ENCODE data around the gene SLC38A1.
"Not testable (repeated sequence)": the region's sequence is repeated elsewhere in the genome, so short reads cannot be mapped to it uniquely, and the experiment has no call there.

The SLC38A1 gene

DNA sequence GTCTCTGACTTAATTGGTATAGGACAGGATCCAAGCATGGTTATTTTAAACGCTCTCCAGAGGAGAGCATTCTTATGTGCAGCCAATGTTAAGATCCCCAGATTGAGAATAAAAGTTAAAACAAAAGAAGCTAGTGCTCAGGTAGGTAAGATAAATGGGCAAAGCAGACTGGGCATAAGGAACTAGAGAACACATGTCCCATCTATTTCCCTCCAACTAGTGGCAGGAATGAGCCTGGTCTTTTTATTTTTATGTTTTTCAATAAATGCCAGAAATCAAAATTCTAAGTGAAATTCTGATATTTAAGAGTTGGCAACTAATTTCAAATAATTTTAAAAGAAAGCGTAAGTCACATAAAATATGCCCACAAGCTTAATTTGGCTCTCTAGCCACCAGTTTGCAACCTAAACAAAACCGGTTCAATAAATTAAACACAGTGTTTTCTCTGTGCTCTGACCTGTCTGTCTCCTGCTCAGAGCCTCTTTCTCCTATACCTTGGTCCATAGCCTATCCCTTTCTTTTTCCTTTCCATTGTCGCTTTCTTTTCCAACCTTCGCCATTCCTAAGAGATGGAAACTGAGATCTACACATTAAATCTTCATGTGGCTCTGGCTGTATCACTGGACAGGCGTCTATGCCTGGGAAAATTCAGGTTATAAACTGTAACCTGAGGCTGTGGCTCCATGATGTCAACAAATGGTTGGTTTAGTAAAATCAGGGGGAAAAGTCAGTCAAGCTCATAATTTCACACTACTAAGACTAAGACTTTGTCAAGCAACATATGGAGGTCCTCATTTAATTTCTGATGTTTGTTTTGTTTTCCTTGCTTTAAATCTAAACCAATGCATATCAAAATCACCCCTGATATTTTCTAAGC lies 5.5 kb downstream of the SLC38A1 start:
- no peak for DNase-seq

DNA sequence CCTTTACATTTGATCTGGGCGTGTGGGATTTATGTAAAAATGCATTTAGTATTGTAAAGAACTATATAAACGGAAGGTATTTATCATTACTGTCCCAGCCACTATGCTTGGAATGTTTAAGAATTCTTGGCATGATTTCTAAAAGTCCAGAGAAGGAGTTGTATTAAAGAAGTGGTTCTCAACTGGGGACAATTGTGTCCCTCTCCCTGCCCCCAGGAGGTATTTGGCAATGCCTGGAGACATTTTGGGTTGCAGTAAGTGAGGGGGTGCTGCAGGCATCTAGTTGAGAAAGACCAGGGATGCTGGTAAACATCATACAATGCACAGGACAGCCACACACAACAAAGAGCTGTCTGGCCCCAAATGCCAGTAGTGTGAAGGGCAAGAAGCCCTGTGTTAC lies 7.2 kb downstream of the SLC38A1 start:
- no peak for DNase-seq

DNA sequence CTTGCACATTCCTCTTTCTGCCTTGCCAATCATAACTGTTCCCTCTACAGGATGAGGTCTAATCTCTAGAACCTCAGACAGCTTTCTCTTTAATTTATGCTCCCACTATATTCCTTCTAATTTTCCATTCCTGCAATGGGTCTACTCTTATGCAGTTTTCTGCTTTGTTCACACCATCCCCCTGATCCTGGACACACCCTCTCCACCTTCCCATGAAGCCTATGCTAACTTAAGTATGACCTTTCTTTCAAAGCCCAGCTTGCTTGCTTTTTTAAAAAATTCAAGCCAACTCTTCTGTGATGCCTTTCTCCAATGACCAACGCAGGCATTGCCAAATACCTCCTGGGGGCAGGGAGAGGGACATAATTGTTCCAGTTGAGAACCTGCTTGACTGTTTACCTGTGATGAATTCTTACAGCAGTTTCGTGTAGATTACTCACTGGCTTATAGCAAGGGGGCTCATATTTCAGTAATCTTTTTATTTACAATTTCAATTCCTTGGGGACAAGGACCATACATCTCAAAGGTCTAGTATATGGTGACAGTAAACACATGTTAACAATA lies 7.8 kb downstream of the SLC38A1 start:
- no peak for DNase-seq

DNA sequence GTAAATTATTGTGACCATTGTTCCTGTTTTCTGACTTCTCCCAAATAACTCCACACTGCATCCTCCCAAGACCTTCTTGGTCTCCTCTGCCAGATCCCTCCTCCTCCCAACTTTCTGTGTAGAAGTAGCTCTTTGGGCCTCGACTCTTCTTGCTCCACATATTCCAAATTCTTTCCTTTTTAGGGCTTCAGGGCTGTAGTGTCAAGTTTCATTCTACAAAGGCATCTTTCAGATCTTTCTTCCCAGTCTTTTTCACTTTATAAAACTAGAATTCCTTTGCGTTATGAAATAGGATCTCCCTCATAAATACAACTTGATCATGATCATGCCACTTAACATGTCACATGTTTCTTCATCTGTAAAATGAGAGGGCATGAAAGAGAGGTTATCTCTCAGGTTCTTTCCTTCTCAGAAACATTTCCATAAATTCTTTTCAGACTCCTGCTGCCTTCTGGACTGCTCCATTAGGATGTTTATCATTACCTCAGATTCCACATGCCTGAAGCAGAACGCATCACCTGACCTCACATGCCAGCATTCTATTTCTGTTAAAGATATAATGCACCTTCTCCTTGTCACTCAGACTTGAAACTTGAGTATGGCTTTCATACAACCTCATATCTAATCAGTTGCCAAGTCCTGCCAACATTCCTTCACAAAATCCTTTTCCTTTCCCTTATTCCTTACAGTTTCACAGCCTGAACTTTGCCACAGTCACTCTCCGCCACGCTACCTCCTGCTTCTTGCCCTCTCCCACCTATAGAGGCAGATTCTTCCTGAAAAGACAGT lies 8.5 kb downstream of the SLC38A1 start:
- DNase-seq, result peak; percentile 14

DNA sequence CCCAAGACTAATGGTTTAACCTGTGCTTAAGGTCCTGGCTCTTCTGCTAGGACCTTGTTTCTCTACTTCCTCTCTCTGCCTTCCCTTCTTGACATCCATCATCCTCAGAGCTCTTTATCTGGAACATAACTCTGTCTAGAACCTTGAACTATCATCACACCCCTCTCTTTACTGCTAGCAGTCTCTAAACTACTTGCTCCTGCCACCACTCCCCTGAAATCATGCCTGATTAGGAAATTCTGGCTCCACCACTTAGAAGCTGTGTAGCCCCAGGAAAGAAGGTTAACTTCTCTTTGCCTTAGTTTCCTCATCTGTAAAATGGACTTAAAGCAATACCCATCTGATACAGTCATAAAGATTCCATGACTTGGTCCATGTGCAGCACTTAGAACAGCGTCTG lies 9.1 kb downstream of the SLC38A1 start:
- DNase-seq, result no peak

DNA sequence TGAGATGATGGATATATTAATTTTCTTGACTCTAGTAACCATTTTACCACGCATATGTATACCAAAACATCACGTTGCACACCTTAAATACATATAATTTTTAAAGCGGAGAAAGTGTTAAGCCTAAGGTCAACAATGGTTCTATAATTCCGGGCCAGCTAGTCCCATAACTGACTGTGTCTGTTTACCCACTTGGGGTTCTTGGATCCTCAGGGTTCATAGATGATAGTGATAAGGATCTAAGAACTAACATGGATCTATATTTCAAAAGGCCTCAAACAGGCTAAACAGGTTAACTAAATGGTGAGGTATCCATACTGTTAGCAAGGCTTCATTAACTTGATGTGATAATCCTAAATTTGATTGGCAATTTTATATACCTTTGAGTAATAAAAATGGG lies 9.8 kb downstream of the SLC38A1 start:
- no peak for DNase-seq

DNA sequence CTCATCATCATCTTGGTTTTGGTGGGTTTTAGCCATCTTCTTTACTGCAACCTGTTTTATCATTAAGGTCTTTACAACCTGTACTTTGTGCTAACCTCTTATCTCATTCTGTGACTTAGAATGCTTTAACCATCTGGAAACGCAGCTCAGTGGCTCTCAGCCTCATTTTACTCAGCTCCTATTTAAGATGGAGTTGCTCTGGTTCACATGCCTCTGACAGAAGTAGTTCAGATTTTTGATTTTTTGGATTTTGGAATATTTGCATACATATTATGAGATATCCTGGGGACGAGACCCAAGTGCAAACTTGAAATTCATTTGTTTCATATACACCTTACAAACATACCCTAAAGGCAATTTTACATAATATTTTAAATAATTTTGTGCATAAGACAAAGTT lies 10.7 kb downstream of the SLC38A1 start:
- no peak for DNase-seq

DNA sequence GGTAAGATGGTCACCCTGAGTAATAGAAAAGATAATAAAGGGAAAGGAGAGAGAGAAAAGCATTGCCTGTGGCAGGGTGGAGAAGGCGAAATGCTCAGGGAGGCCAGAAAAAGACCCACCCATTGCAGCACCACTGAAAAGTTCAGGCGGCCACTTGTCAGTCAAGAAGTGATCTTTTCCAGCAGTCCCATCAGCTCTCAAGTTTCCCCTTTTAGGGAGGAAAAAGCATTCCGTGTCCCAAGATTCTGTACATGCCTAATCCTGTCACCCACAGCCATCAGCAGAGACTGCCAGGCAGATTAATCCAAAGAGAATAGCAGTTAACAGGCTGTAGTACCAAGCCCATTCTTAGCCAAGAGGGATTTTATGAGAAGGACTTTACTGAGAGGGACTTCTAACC lies 11.9 kb downstream of the SLC38A1 start:
- no peak for DNase-seq

DNA sequence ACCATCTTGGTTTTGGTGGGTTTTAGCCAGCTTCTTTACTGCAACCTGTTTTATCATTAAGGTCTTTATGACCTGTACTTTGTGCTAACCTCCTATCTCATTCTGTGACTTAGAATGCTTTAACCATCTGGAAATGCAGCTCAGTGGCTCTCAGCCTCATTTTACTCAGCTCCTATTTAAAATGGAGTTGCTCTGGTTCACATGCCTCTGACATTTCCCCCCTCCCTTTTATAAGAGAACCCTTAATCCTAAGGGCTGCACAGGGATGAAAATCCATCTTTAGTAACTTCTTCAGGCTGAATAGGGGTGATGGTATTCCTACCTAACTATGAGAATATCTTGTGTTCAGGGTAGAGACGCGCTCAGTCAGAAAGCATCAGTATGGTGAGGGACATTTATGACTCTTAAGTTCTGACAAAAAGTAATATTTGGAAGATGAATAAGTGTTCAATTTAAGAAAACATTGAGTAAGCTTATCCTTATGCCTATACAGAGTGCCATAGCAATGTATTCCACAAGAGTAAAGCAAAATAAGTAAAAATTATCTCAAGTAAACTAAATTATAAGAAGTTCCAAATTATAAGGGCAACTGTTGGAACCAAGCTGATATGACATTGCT lies 15.2 kb downstream of the SLC38A1 start:
- no peak for DNase-seq

DNA sequence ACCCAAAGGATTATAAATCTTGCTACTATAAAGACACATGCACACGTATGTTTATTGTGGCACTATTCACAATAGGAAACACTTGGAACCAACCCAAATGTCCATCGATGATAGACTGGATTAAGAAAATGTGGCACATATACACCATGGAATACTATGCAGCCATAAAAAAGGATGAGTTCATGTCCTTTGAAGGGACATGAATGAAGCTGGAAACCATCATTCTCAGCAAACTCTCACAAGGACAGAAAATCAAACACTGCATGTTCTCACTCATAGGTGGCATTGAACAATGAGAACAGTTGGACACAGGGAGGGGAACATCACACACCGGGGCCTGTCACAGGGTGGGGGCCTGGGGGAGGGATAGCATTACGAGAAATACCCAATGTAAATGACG lies 16.8 kb downstream of the SLC38A1 start:
- not testable (repeated sequence) for DNase-seq

DNA sequence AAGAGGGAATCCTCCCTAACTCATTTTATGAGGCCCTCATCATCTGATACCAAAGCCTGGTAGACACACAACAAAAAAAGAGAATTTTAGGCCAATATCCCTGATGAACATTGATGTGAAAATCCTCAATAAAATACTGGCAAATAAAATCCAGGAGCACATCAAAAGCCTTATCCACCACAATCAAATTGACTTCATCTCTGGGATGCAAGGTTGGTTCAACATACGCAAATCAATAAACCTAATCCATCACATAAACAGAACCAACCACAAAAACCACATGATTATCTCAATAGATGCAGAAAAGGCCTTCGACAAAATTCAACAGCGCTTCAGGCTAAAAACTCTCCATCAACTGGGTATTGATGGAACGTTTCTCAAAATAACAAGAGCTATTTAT lies 18.9 kb downstream of the SLC38A1 start:
- not testable (repeated sequence) for DNase-seq

DNA sequence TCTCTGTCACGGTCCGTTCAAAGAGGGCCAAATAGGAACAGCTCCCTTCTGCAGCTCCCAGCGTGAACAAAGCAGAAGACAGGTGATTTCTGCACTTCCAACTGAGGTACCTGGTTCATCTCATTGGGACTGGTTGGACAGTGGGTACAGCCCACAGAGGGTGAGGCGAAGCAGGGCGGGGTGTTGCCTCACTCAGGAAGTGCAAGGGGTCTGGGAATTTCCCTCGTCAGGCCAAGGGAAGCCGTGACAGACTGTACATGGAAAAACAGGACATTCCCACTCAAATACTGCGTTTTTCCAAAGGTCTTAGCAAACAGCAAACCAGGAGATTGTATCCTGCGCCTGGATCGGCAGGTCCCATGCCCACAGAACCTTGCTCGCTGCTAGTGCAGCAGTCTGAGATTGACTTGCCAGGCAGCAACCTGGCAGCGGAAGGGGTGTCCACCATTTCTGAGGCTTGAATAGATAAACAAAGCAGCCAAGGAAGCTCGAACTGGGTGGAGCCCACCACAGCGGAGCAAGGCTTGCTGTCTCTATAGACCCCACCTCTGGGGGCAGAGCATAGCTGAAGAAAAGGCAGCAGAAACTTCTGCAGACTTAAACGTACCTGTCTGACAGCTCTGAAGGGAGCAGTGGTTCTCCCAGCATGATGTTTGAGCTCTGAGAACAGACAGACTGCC lies 22.7 kb downstream of the SLC38A1 start:
- DNase-seq, result no peak

DNA sequence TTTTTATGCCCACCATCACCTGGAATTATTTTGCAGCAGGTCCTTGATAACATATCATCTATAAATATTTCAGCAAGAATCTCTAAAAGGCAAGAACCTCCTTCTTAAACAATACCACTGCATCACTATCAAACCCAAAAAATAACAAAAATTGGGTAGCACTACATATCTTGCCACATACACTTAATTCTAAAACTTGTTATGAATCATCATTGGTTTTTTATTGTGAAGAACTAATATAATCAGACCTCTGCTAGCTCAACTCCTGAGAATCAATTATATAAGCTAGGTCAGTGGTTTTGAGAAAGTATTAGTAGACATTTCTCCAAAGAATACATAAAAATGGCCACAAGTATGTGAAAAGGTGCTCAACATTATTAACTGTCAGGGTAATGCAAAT lies 23.8 kb downstream of the SLC38A1 start:
- no peak for DNase-seq

DNA sequence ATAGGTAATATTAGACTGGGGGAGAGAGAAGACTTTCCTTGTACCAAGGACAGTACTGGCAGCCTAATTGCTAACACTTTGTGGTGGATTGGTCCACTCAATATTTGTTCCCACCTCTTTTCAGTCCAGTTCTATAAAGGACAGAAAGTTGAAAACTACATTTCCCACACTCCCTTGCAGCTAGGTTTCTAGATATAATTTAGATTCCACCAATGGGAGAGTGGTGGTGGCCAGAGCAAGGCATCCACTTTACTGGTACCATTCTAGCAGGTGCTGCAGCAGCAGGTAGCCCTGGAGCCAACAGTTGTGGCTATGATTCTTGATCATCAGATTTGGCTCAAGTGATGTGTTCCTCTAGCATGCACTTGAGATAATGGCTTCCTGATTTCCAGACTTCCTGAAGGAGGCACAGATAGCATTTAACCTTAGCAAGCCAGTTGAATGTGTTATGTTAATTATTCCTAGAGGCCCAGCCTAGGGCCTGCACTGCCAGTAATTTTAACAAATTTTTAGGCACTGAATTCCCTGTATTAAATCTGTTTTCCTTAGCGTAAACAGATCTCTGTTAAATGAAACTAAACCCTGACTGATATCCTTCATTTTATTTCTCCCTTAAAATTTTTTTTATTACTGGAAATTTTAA lies 24.4 kb downstream of the SLC38A1 start:
- no peak for DNase-seq

DNA sequence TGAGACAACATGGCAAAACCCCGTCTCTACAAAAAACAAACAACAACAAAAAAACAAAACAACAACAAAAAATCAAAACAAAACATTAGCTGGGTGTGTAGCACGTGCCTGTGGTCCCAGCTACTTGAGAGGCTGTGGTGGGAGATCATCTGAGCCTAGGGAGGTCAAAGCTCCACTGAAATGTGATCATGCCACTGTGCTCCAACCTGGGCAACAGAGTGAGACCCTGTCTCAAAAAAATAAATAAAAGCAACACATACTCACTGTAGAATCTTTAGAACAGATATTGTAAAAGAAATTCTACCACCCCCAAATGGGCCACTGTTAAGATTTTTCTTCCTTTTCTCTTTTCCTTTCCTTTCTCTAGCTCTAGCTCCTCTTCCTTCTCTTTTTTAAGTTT lies 26.3 kb downstream of the SLC38A1 start:
- DNase-seq, result no peak

DNA sequence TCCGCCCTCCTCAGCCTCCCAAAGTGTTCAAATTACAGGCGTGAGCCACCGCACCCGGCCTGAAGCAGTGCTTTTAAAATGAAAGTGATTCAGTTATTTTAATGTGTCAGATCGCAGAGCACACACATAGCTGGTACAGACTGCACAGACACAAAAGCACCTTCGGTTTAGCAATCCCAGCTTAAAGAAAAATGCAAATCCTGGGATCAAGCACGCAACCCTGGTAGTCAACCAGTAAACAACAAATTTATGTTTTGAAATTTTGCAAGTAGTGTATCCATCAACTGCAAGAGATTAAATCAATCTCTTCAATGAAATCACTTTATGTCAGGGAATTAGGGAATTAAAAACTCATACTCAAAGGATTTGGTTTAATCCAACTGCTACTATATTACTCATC lies 28.4 kb downstream of the SLC38A1 start:
- no peak for DNase-seq

DNA sequence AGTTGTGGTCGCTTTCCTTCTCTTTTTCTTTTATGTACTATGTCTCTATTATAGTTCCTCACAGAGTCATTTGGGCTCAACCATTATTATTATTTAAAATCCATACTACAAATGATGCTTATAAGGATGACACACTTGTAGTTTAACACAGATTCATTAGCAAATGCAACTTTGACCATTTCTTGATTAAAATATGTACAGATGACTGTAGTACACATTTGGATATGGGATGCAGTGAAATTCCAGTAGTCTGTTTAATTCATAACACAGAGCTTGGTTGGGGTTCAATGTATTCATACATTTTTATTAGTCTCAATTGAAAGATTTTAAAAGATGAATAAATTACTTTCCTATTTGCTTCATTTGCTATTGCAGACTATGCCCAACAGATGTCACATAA lies 30.0 kb downstream of the SLC38A1 start:
- no peak for DNase-seq

DNA sequence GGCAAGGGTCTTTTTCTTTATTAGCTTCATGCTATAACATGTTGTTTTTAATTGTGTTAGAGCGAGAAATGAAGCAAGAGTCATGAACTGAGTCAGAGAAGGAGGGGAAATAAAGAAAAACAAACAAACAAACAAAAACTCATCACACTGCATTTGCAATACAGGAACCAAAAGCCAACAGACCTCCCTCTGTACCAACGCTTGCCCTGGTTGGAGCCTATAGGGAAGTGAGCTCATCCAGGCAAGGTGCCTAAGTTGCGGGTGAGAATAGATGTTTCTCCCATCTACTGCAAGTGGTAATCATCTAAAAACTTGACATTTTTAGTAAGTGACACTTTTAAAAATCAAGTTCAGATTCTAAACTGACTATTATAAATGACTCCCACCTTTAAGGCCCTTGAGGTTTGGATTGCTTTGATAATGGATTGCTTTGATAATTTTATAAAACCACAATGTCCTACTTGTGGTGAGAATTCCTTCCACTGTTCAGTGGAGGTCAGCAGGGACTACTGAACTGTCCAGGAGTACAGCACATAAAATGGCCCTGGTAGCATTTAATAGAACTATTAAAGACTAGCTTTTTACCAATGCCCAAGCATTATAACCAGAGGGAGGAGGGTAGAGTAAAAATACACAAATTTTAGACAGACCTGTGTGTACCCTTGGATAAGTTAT lies 31.3 kb downstream of the SLC38A1 start:
- DNase-seq, result no peak

DNA sequence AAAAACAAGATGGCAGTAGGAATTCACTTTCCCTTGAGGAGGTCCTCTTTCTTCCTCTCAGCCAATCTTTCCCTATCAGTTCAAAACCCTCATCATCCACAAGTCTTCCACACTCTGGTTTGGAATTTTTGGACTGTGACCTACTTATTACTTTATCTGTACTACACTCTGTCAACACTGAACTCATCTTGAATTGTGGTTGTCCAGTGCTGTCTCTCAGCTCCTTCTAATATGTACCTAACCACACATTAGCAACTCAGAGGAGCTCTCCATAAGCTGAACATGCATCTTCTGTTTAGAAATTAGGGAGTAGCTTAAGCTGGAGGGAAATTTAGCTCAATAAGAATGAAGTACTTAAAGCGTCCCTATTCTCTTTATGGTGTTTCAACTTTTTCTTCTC lies 34.8 kb downstream of the SLC38A1 start:
- no peak for DNase-seq

DNA sequence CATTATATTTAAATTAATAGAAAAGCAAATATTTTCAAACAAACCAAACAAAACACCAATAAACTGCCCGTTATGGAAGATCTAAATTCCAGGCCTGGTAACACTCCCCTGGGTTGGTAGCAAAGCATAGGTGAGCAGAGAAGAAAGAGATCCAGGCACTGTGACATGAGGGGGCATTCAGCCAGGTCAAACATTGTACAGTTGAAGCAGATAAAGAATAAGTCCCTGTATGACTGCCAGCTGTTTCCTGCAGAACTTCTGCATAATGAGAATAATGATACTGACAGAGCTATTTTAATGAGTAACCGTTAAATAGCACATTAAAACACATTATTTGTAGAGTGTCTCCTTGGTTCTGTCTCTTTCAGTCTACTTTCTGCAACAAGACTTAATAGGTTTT lies 35.4 kb downstream of the SLC38A1 start:
- no peak for DNase-seq

DNA sequence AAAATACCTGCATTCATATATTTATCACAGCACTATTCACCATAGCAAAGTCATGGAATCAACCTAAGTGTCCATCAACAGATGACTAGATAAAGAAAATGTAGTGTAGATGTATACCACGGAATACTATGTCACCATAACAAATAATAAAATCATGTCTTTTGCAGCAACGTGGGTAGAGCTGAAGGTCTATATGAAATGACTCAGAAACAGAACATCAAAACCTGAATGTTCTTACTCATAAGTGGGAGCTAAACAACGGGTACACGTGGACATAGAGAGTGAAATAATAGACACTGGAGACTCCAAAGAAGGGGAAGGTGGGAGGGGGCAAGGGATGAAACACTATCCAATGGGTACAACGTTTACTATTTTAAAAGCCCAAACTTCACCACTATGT lies 37.9 kb downstream of the SLC38A1 start:
- no peak for DNase-seq

DNA sequence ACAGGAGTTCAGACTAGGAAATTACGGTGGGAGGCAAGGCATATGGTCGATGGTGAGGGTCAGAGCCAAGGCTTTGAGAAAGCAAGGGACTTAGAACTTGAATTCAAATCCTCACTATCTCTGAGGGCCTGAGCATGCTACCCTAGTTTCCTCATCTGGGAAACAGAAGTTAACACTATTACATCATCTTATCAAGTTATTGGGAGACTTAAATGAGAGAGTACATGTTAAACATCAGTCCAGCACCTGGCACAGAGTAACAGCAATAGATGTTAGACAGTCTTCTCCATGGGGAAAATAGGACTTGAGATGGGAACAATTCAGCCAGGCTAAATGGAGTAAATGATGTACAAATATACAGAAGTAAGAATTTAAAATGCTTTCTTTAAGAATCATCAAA lies 38.5 kb downstream of the SLC38A1 start:
- DNase-seq, result no peak

All from amniotic stem cell (primary cell).